Cardiac atrium fibroblast (primary cell): ENCODE results near the gene HAUS6. TPM values are rescaled to one million over a fixed set of nuclear protein-coding genes. Genes with fewer than 3 reads are reported as not detected.

Source experiments
- total RNA-seq: library from RNA; depleted of rRNA; stranded (reverse); fragments of >200 nt; gene quantifications from 2 replicates; pipeline ENCODE4 v1.2.3, GENCODE V29; 2015

HAUS6 gene, protein sequence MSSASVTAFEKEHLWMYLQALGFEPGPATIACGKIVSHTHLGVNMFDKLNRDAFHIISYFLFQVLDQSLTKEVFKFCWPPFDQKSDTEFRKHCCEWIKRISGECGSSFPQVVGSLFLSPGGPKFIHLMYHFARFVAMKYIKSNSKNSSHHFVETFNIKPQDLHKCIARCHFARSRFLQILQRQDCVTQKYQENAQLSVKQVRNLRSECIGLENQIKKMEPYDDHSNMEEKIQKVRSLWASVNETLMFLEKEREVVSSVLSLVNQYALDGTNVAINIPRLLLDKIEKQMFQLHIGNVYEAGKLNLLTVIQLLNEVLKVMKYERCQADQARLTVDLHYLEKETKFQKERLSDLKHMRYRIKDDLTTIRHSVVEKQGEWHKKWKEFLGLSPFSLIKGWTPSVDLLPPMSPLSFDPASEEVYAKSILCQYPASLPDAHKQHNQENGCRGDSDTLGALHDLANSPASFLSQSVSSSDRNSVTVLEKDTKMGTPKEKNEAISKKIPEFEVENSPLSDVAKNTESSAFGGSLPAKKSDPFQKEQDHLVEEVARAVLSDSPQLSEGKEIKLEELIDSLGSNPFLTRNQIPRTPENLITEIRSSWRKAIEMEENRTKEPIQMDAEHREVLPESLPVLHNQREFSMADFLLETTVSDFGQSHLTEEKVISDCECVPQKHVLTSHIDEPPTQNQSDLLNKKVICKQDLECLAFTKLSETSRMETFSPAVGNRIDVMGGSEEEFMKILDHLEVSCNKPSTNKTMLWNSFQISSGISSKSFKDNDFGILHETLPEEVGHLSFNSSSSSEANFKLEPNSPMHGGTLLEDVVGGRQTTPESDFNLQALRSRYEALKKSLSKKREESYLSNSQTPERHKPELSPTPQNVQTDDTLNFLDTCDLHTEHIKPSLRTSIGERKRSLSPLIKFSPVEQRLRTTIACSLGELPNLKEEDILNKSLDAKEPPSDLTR
- 7.4 and 10.9 TPM in 2 replicates for total RNA-seq

DNA sequence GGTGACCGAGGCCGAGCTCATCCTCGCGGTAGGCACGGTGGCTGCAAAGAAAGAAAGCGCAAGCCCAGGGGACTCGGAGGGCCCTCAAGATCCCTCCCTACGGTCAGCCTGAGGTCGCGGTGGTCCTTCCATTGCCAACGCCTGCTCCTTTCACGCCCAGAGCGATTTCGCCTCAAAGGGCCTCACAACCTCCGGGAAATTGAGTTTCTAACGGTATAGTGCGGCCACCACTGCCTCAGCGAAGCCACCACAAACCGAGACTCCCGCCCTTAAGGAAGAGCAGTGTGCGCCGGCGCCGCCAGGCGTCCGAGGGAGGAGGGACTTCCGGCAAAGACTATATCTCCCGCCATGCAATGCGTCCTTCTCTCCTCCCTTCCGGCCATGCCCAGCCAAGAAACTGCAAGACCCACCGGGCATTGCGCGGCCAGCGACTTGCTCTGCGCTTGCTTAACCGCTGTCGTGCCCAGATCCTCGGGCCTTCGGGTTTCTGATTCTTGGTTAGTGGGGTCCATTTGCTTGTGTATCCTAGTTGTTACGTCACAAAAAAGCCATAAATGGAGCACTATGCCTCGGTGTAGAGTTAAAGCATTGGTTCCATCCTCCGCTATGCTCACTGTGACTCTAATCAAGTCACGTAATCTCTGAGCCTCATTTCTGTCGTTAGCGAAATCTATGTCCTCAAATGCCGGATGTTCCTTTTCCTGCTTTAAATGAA is at the start of gene HAUS6:
Gene HAUS6 (minus strand): TSS at position 274 of the 715 bp plus-strand sequence. CDS start 253 bp downstream, at position 21.

DNA sequence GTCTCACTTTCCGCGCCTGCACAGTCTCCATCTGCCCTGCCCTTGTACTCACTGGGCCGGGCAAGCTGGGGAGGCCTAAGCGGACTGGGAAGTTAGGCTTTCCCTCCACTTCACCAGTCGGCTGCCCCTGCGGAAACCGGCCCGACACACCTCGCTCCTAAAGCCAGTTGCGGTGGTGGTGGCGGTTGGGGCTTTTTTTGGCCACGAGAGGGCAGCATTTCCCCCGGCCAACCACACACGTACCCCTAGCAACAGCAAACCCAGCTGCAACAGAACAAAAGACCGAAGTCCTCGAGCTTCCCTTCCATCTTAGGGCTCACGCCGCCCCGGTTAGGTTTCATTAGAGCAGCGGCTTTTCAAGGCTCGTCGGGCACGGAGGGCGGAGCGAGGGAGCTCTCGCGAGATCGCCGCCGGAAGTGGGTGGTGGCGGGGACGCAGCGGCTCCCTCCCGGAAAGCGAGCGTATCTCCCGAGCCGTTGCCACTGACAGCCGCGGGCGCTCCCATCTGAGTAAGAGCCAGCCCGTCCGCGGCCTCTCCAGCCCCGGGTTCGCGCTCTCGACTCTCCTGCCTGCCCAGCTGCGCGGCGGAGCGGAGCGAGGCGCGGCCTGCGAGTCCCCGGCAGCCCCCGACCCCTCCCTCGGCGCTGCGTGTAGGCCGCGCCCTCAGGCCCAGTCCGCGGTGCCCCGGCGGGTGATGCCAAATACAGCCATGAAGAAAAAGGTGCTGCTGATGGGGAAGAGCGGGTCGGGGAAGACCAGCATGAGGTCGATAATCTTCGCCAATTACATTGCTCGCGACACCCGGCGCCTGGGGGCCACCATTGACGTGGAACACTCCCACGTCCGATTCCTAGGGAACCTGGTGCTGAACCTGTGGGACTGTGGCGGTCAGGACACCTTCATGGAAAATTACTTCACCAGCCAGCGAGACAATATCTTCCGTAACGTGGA is 53.5 kb downstream of the HAUS6 start, which contains the start of gene RRAGA:
Gene RRAGA (plus strand): TSS at position 462 of the 951 bp plus-strand sequence. CDS start 233 bp downstream, at position 695.

DNA sequence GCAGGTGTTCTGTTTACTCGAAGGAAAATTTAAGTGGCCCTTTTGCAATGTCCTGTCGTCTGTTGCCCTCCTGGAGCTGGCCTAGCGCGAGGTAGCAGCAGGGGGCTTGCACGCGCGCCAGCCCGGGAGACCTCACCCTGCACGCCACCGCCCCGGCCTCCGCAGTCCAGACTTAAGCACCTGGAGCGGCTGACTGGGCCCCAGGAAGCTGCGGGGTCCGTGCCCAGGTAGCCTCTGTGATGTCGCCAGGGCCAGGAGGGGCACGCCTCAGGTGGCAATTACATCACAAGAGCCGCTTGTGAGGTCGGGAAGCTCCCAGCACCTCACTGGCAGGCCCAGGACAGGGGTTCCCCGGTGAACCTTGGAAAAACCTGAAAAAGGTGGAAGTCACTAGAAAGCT is 69.7 kb downstream of the HAUS6 start, which contains the start of gene SAXO1:
Gene SAXO1 (minus strand): TSS at position 195 of the 400 bp plus-strand sequence. CDS start 301 bp downstream, outside the sequence.

Other genes with a start within 250 kb of the HAUS6 start
- not detected in 2 replicates for gene SAXO1, start 69.7 kb downstream of the HAUS6 start, total RNA-seq
- gene RRAGA, start 53.5 kb downstream of the HAUS6 start, total RNA-seq = 87.4 and 97.9 TPM in 2 replicates
- 480 and 619 TPM in 2 replicates for gene PLIN2, start 24.6 kb upstream of the HAUS6 start, total RNA-seq
- gene DENND4C, start 127.8 kb upstream of the HAUS6 start, total RNA-seq = 25.1 and 33.9 TPM in 2 replicates